Neural progenitor cell (in vitro differentiated cells): ENCODE results near the gene PRND. TPM values are rescaled to one million over a fixed set of nuclear protein-coding genes. Genes with fewer than 3 reads are reported as not detected.
A peak's percentile ranks its signal among the peaks of the same experiment; 100 is the strongest.

Source experiments
- DNase-seq: peaks from one replicate; pipeline ENCODE4 v3.0.0-alpha.2; 2016; ENCODE audit warnings: low spot score
- H2AFZ ChIP-seq: fragments of 200-600 bp; sonication (generic); replicated peaks from 2 replicates; pipeline ENCODE4 v1.6.1; 2016; ENCODE audit warnings: antibody characterized with exemption
- H3F3A ChIP-seq: fragments of 200-600 bp; sonication (generic); 2 replicates; pipeline ENCODE4 v1.6.1; 2016; ENCODE audit warnings: antibody characterized with exemption, low read depth
- H3K27ac ChIP-seq: fragments of 200-600 bp; sonication (generic); 2 replicates; pipeline ENCODE4 v1.5.1; 2016; ENCODE audit warnings: mild to moderate bottlenecking
- H3K27me3 ChIP-seq: fragments of 200-600 bp; sonication (generic); 2 replicates; pipeline ENCODE4 v1.6.1; 2016; ENCODE audit warnings: mild to moderate bottlenecking, moderate library complexity
- H3K36me3 ChIP-seq: fragments of 200-600 bp; sonication (generic); 2 replicates; pipeline ENCODE4 v1.5.1; 2016
- H3K4me1 ChIP-seq: fragments of 200-600 bp; sonication (generic); 2 replicates; pipeline ENCODE4 v1.6.1; 2016; ENCODE audit warnings: mixed run types
- H3K4me2 ChIP-seq: fragments of 200-600 bp; sonication (generic); 2 replicates; pipeline ENCODE4 v1.6.1; 2016
- H3K4me3 ChIP-seq: fragments of 200-600 bp; sonication (generic); 2 replicates; pipeline ENCODE4 v1.5.1; 2016
- H3K79me2 ChIP-seq: fragments of 200-600 bp; sonication (generic); 2 replicates; pipeline ENCODE4 v1.6.1; 2016; ENCODE audit warnings: low read depth
- H3K9ac ChIP-seq: fragments of 200-600 bp; sonication (generic); 2 replicates; pipeline ENCODE4 v1.6.1; 2016
- H3K9me3 ChIP-seq: fragments of 200-600 bp; sonication (generic); 2 replicates; pipeline ENCODE4 v1.5.1; 2016; ENCODE audit warnings: low read depth
- H4K20me1 ChIP-seq: fragments of 200-600 bp; sonication (generic); 2 replicates; pipeline ENCODE4 v1.6.1; 2016; ENCODE audit warnings: low read depth
- H3K27ac Mint-ChIP-seq: 3 replicates; pipeline ENCODE4 v1.8.0; 2021; ENCODE audit warnings: mixed read lengths
- H3K27me3 Mint-ChIP-seq: 2 replicates; pipeline ENCODE4 v1.8.0; 2022; ENCODE audit warnings: low read depth, mild to moderate bottlenecking, inconsistent platforms, moderate library complexity, mixed read lengths; ENCODE audit not compliant: insufficient read depth
- H3K36me3 Mint-ChIP-seq: 3 replicates; pipeline ENCODE4 v1.8.0; 2021; ENCODE audit warnings: mixed read lengths
- H3K4me1 Mint-ChIP-seq: 3 replicates; pipeline ENCODE4 v1.8.0; 2021; ENCODE audit warnings: mixed read lengths
- H3K4me3 Mint-ChIP-seq: 3 replicates; pipeline ENCODE4 v1.8.0; 2021; ENCODE audit warnings: mild to moderate bottlenecking, moderate library complexity, mixed read lengths
- H3K9me3 Mint-ChIP-seq: 3 replicates; pipeline ENCODE4 v1.8.0; 2020; ENCODE audit warnings: mixed read lengths
- EZH2 ChIP-seq: fragments of 200-600 bp; sonication (generic); IDR thresholded peaks from 2 replicates; pipeline ENCODE4 v1.6.1; 2017; ENCODE audit warnings: antibody characterized with exemption, mild to moderate bottlenecking, moderate library complexity
- EZH2phosphoT487 ChIP-seq: fragments of 200-600 bp; sonication (generic); IDR thresholded peaks from 2 replicates; pipeline ENCODE4 v1.6.1; 2017; ENCODE audit warnings: antibody characterized with exemption
- total RNA-seq: library from RNA; depleted of rRNA; stranded (reverse); fragments of >200 nt; gene quantifications from 2 replicates; pipeline ENCODE4 v1.2.3, GENCODE V29; 2015; ENCODE audit warnings: low replicate concordance
- TF ChIP-seq, protein P1 (sequence below): fragments of 200-600 bp; sonication (generic); IDR thresholded peaks from 2 replicates; pipeline ENCODE4 v1.5.1; 2017; ENCODE audit warnings: antibody characterized with exemption, mild to moderate bottlenecking

Gene PRND
- total RNA-seq, result not detected in 2 replicates

- peaks cover 5% of the 10 kb centered on the region for H3K9me3 Mint-ChIP-seq
- Histone ChIP-seq H3K27ac (no peak within 1 kb of the TSS), H3K79me2 (no peaks in the 10 kb centered on the region)
Measured at GRCh38 chr20:4721719-4722118, at the start of gene PRND. TSS of gene PRND (plus strand) at chr20:4721909. CDS start at chr20:4724552, 2,643 bp downstream.

GRCh38 chr20:4672948-4673347 is 48.8 kb upstream of the PRND start:
- H3K4me2 ChIP-seq, result no peak overlapping the region
- TF ChIP-seq, protein P1, sequence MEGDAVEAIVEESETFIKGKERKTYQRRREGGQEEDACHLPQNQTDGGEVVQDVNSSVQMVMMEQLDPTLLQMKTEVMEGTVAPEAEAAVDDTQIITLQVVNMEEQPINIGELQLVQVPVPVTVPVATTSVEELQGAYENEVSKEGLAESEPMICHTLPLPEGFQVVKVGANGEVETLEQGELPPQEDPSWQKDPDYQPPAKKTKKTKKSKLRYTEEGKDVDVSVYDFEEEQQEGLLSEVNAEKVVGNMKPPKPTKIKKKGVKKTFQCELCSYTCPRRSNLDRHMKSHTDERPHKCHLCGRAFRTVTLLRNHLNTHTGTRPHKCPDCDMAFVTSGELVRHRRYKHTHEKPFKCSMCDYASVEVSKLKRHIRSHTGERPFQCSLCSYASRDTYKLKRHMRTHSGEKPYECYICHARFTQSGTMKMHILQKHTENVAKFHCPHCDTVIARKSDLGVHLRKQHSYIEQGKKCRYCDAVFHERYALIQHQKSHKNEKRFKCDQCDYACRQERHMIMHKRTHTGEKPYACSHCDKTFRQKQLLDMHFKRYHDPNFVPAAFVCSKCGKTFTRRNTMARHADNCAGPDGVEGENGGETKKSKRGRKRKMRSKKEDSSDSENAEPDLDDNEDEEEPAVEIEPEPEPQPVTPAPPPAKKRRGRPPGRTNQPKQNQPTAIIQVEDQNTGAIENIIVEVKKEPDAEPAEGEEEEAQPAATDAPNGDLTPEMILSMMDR, result no peak
- TF ChIP-seq EZH2 (no peak), EZH2phosphoT487 (no peak)
- H3K36me3 ChIP-seq, result no peaks in the 10 kb centered on the region
- H3K9me3 Mint-ChIP-seq, result no peaks in the 10 kb centered on the region
- no peaks in the 10 kb centered on the region for H3K9me3 ChIP-seq
- no peaks in the 10 kb centered on the region for H3K79me2 ChIP-seq
- H3K4me3 ChIP-seq, result no peak overlapping the region
- H3K36me3 Mint-ChIP-seq, result no peaks in the 10 kb centered on the region
- H3K27me3 Mint-ChIP-seq, result peaks cover 11% of the 10 kb centered on the region
- H4K20me1 ChIP-seq, result no peaks in the 10 kb centered on the region
- peaks cover 17% of the 10 kb centered on the region for H3K4me1 Mint-ChIP-seq
- no peaks in the 10 kb centered on the region for H3F3A ChIP-seq
- no peaks in the 10 kb centered on the region for H3K27me3 ChIP-seq
- peaks cover 7% of the 10 kb centered on the region for H3K4me1 ChIP-seq
- H3K27ac Mint-ChIP-seq, result no peak overlapping the region
- H3K27ac ChIP-seq, result no peak overlapping the region
- H3K4me3 Mint-ChIP-seq, result no peak overlapping the region
- no peak overlapping the region for H3K9ac ChIP-seq
- no peak for DNase-seq
- H2AFZ ChIP-seq, result peak overlapping the region; percentile 44

More at GRCh38 chr20:4721719-4722118, at the start of gene PRND:
- peaks cover 16% of the 10 kb centered on the region for H3F3A ChIP-seq
- peak within 1 kb of the TSS; percentile 27 for H3K4me3 ChIP-seq
- Mint-ChIP-seq H3K27ac (no peak within 1 kb of the TSS), H3K4me3 (peak within 1 kb of the TSS; percentile 8), H3K36me3 (no peaks in the 10 kb centered on the region), H3K27me3 (peaks cover 7% of the 10 kb centered on the region), H3K4me1 (peaks cover 46% of the 10 kb centered on the region)
- TF ChIP-seq, protein P1, result no peak
- TF ChIP-seq EZH2phosphoT487 (no peak), EZH2 (no peak)
- H3K36me3 ChIP-seq, result no peaks in the 10 kb centered on the region
- H3K9me3 ChIP-seq, result no peaks in the 10 kb centered on the region
- peak within 1 kb of the TSS; percentile 69 for H2AFZ ChIP-seq
- no peak within 1 kb of the TSS for H3K9ac ChIP-seq
- H3K4me1 ChIP-seq, result peaks cover 22% of the 10 kb centered on the region
- peaks cover 3% of the 10 kb centered on the region for H4K20me1 ChIP-seq
- no peaks in the 10 kb centered on the region for H3K27me3 ChIP-seq
- DNase-seq, result no peak
- peak within 1 kb of the TSS; percentile 59 for H3K4me2 ChIP-seq

- H3K4me1 Mint-ChIP-seq, result peaks cover 17% of the 10 kb centered on the region
- H3K27ac ChIP-seq, result no peak overlapping the region
- H2AFZ ChIP-seq, result peak overlapping the region; percentile 44
- peaks cover 9% of the 10 kb centered on the region for H3K27me3 Mint-ChIP-seq
- no peaks in the 10 kb centered on the region for H3K36me3 Mint-ChIP-seq
- no peaks in the 10 kb centered on the region for H3K79me2 ChIP-seq
- DNase-seq, result no peak
- no peaks in the 10 kb centered on the region for H3K9me3 ChIP-seq
- H4K20me1 ChIP-seq, result no peaks in the 10 kb centered on the region
- no peak overlapping the region for H3K4me3 ChIP-seq
- no peak overlapping the region for H3K4me2 ChIP-seq
- no peak overlapping the region for H3K9ac ChIP-seq
- H3K4me1 ChIP-seq, result peaks cover 7% of the 10 kb centered on the region
- no peak overlapping the region for H3K4me3 Mint-ChIP-seq
- TF ChIP-seq EZH2phosphoT487 (no peak), EZH2 (no peak)
- H3K9me3 Mint-ChIP-seq, result no peaks in the 10 kb centered on the region
- no peak overlapping the region for H3K27ac Mint-ChIP-seq
- no peaks in the 10 kb centered on the region for H3K27me3 ChIP-seq
- no peaks in the 10 kb centered on the region for H3K36me3 ChIP-seq
- H3F3A ChIP-seq, result no peaks in the 10 kb centered on the region
Measured at GRCh38 chr20:4673371-4674001, 48.2 kb upstream of the PRND start.

DNA sequence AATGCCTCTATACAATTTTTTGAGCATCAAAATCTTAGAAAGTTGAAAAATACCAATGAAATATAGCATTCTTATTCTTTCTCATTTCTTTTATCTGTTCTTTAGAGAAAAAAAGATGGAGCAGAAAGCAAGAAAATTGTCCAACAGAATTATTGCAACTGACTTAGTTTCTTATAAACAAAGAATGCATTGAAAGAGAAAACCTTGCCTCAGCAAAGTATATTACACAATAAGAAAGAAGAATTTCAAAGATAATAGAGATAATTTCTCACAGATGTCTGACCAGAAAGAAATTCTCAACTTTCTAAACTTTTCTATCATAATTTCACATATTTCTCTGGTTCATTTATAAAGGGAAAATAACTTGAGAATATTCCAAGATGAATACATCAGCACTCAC is 47.0 kb upstream of the PRND start:
- Histone ChIP-seq H3F3A (no peaks in the 10 kb centered on the region), H3K79me2 (no peaks in the 10 kb centered on the region), H4K20me1 (no peaks in the 10 kb centered on the region), H3K4me1 (peaks cover 7% of the 10 kb centered on the region), H2AFZ (no peak overlapping the region), H3K27me3 (no peaks in the 10 kb centered on the region), H3K9ac (no peak overlapping the region), H3K36me3 (no peaks in the 10 kb centered on the region), H3K4me3 (no peak overlapping the region), H3K4me2 (no peak overlapping the region), H3K9me3 (no peaks in the 10 kb centered on the region), H3K27ac (no peak overlapping the region)
- H3K27ac Mint-ChIP-seq, result no peak overlapping the region
- peaks cover 17% of the 10 kb centered on the region for H3K4me1 Mint-ChIP-seq
- H3K36me3 Mint-ChIP-seq, result no peaks in the 10 kb centered on the region
- peaks cover 9% of the 10 kb centered on the region for H3K27me3 Mint-ChIP-seq
- DNase-seq, result no peak
- H3K4me3 Mint-ChIP-seq, result no peak overlapping the region
- H3K9me3 Mint-ChIP-seq, result no peaks in the 10 kb centered on the region
- TF ChIP-seq EZH2 (no peak), EZH2phosphoT487 (no peak)
- TF ChIP-seq, protein P1, result no peak
